GM18951 (cell line): ENCODE data around the gene TMEM63C.
"Not testable (repeated sequence)": the region's sequence is repeated elsewhere in the genome, so short reads cannot be mapped to it uniquely, and the experiment has no call there.

Experiments
- POLR2A ChIP-seq: IDR thresholded peaks from 4 replicates; pipeline ENCODE4 v1.6.1; 2011; ENCODE audit warnings: mild to moderate bottlenecking; ENCODE audit not compliant: insufficient read length, insufficient read depth; ENCODE audit errors: extremely low read depth
- in situ Hi-C: fragments of 300-500 bp; cut with MboI; formaldehyde crosslinking; loops from one replicate; pipeline ENCODE4 v1.12.0; 2022; ENCODE audit warnings: low sequenced_read_pairs, mixed read lengths, inconsistent platforms; ENCODE audit not compliant: unreplicated experiment

Gene TMEM63C

GRCh38 chr14:77268989-77269600, 87.5 kb downstream of the TMEM63C start:
- in situ Hi-C loops: no loop called here
- no peak for TF ChIP-seq POLR2A

DNA sequence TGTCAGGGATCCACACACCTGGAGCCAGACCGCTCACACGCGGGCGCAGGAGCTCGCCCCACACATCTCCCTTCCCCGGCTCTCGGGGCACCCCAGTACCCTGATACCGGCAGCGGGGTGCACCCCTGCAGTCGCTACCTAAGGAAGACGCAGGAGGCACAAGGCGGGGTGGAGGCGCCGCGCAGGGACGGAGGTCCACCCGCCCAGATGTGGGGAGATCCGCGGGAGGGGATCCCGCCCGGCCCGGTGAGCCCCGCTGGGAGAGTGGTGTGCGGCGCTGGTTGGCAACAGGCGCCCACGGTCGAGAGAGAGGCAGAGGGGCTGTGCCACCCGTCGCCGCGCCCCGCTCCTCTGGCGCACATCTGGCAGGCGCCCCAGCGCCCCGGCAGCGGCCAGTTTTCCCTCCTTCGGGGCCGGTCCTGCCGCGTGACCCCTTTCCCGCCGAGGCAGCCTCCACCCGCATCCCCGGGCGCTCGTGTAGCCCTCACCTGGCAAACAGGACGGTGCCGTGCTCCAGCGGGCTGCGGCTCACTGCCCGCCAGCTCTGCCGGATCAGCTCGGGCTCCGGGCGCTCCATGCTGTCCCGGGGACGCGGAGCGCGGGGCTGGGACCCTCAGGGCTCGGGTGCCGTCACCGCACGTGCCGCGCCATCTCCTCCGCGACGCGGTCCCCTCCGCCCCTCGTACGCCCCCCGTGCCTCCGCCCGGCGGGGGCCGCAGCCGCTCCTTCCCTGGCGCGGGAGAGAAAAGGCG, 88.9 kb downstream of the TMEM63C start:
- no peak for TF ChIP-seq POLR2A
- in situ Hi-C loops: no loop called here

DNA sequence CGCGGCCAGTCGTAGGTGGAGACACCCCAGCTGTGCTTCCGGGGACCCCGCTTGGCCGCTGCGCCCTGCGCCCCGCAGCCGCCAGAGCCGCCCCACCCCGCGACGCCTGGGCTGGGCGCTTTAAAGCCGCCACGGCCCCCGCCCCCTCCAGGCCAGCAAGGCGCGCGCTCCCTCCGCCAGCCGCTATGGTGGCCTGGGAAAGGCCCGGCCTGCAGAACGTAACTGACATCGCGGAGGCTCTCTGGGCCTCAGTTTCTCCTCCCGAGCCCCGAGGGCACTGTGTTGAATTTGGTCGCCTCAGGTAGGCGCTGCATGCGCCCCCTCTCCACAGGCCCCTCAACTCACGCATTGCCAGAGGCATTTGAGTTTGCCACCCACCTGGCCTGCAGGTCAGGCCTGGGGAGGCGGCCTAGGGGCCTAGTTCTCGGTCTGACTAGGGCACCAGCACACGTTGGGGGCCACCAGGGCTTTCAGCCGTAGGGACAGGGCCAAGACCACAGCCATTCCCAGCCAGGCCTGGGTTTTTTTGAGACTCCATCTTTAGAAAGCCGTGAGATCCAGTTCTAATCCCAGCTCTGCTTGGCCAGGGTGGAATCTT, 89.6 kb downstream of the TMEM63C start, which contains the start of gene NGB:
Gene NGB, minus strand, starts transcription at position 94 of the 598 bp plus-strand sequence. CDS start 269 bp downstream, outside the sequence.
- in situ Hi-C loops: no loop called here
- TF ChIP-seq POLR2A: no peak

DNA sequence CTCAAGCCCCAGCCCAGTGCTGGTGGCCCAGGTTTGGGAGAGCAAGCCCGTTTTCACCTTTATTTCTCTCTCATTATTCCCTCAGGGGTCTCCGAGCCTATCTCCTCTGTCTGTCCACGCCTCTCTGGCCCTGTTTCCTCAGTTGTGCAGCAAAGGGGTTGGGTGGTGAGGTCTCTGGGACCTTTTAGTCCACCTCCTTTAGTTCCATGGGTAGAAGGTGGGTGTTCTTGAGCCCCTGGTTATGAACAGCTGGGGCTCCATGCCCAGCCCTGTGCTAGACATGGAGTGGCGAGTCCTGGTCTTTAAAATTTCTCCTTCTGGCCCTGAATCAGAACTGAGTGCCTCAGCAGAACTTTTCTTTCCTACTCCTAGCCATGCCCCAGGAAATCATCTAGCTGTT, 90.7 kb downstream of the TMEM63C start:
- TF ChIP-seq POLR2A: no peak
- in situ Hi-C loops: no loop called here

DNA sequence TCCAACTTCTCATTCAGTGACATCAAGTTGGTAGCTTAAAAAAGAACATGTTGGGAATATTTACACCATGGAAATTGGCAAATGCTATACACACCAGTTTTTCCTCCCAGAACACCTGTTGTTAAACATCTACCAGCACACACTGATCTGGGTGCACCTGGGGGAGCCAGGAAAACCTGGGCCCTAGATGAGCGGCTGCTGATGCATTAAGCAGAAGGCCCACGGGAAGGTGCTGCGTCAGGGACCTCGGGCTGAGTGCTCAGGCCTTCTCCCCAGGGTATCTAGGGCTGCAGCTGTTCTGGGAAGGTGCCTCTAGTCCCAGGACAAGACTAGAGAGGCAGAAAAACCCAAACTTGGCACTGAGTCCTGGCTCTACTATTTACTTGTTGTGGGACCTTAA, 92.2 kb downstream of the TMEM63C start:
- in situ Hi-C loops: no loop called here
- no peak for TF ChIP-seq POLR2A

- in situ Hi-C loops: no loop called here
- TF ChIP-seq POLR2A: no peak
Measured at GRCh38 chr14:77275041-77275580, 93.5 kb downstream of the TMEM63C start.

- TF ChIP-seq POLR2A: no peak
- in situ Hi-C loops: no loop called here
Measured at GRCh38 chr14:77275601-77276017, 94.0 kb downstream of the TMEM63C start.

GRCh38 chr14:77276295-77276935, 94.8 kb downstream of the TMEM63C start:
- TF ChIP-seq POLR2A: no peak
- in situ Hi-C loops: no loop called here

DNA sequence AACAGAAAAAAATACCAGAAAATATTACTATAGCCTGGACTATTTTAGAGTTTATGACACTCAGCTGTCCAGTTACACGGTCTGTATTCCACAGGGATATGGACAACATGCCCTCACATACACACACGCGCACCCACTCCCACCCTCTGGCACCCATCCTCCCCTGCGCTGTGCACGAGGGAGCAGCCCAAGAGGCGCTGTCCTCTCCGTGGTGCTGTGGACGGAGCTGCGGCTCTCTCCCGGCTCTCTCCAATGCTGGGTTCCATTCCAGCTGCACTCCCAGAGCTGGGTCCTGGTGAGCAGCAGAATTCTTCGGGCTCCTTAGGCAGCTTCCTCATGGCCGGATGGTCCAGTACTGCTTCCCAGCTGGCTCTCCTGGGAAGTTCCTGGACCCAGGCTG, 95.4 kb downstream of the TMEM63C start:
- no peak for TF ChIP-seq POLR2A
- in situ Hi-C loops: no loop called here

- TF ChIP-seq POLR2A: no peak
- in situ Hi-C loops: no loop called here
Measured at GRCh38 chr14:77278461-77279230, 97.0 kb downstream of the TMEM63C start.

DNA sequence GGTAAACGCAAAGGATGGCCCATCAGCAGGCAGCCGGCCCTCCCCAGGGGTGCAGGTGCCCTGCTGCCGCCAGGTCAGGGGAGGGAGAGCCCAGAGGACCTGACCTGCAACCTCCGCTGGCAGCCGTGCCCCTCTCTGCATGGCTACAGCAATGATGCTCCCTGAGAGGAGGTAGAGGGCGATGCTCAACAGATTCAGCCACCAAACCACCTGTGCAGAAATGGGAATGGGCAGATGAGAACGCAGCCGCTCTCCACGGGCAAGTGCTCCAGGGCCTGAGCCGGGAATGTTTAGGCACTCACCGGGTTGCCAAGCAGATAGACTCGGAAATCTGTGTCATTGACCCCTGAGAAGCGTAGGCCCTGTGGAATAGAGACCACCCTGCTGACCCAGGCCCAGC, 98.1 kb downstream of the TMEM63C start:
- in situ Hi-C loops: no loop called here
- no peak for TF ChIP-seq POLR2A

DNA sequence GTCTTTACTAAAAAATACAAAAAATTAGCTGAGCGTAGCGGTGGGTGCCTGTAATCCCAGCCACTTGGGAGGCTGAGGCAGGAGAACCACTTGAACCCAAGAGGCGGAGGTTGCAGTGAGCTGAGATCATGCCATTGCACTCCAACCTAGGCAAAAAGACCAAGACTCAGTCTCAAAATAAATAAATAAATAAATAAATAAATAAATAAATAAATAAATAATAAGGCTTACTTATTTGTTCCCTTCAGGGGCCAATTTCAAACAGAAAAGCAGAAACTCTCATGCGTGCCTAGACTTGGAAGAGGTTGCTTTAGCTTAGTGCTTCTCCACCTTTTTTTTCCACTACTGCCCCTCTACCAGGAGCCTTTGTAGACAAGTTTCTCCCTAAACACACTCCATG, 99.3 kb downstream of the TMEM63C start:
- in situ Hi-C loops: not testable (repeated sequence)

DNA sequence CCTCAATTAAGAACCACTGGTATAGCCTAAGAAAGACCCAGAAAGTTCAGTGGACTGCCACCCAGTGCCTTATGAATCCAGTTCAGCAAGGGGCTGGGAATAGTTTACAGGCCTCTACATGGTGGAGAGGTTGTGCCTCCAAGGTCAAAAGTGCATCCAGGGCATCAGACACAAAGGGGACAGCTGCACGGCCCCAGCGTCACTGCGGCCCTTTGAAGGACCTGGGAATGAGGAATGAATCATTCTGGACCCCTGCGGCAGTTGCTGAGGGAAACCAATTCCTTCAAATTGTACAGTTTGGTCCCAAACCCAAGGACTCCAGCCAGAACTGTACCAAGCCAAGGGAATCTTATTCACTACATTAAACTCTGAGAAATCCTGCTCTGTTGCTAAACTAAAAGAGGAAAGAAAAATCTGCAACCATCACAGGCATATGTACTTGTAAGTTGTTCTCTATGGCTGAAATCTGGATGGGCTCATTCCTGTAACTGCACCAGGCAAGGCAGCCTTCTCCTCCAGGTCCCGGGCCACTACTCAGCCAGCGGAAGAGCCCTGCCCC, 100.3 kb downstream of the TMEM63C start:
- TF ChIP-seq POLR2A: no peak
- in situ Hi-C loops: no loop called here

- in situ Hi-C loops: no loop called here
- no peak for TF ChIP-seq POLR2A
Measured at GRCh38 chr14:77284066-77284465, 102.5 kb downstream of the TMEM63C start.
